Peyer's patch (tissue), 4 donors: ENCODE data around the gene SUGP2. TPM values are rescaled to one million over a fixed set of nuclear protein-coding genes. Genes with fewer than 3 reads are reported as not detected.
A peak's percentile ranks its signal among the peaks of the same experiment; 100 is the strongest.

Experiments
- DNase-seq, 3 donors: peaks; one replicate each; pipeline ENCODE4 v3.0.0-alpha.2; 2017 to 2019
- H3K27ac ChIP-seq, 4 donors: fragments of 200-600 bp; sonication (generic); one replicate each; pipeline ENCODE4 v1.5.1; 2016 to 2019
- H3K27me3 ChIP-seq, 2 donors: fragments of 200-600 bp; sonication (generic); one replicate each; pipeline ENCODE4 v1.5.1; 2019
- H3K36me3 ChIP-seq, 3 donors: fragments of 200-600 bp; sonication (generic); one replicate each; pipeline ENCODE4 v1.5.1; 2016 to 2019
- H3K4me1 ChIP-seq, 4 donors: fragments of 200-600 bp; sonication (generic); one replicate each; pipeline ENCODE4 v1.5.1; 2016 to 2019
- H3K4me3 ChIP-seq, 4 donors: fragments of 200-600 bp; sonication (generic); 1 replicate in 3 of 4; 2 replicates in 1 of 4; pipeline ENCODE4 v1.5.1; 2016 to 2019; ENCODE audit warnings: mild to moderate bottlenecking in 1 of 4
- H3K9me3 ChIP-seq, 4 donors: fragments of 200-600 bp; sonication (generic); one replicate each; pipeline ENCODE4 v1.5.1; 2016 to 2019; ENCODE audit warnings: mild to moderate bottlenecking in 1 of 4
- POLR2A ChIP-seq, 2 donors: fragments of 450-650 bp; IDR thresholded peaks; one replicate each; pipeline ENCODE4 v1.5.1; 2017; ENCODE audit warnings: antibody characterized with exemption in 2 of 2, mild to moderate bottlenecking in 2 of 2, moderate library complexity in 2 of 2
- total RNA-seq, 4 donors: library from RNA; depleted of rRNA; stranded (reverse); fragments of >200 nt; gene quantifications; one replicate each; pipeline ENCODE4 v1.1.0, GENCODE V29; 2016
- TF ChIP-seq, protein P1 (sequence below), 6 experiments: fragments of 450-650 bp in 4 of 6; fragments of 200-600 bp in 2 of 6; sonication (generic) in 1 of 6; IDR thresholded peaks; one replicate each; pipeline ENCODE4 v1.5.1; 2017 to 2019; ENCODE audit warnings: antibody characterized with exemption in 6 of 6, mild to moderate bottlenecking in 3 of 6, moderate library complexity in 1 of 6

Gene SUGP2
- total RNA-seq, 4 donors from 2014 or later: 32.9 to 157 (median 75.8) TPM

DNA sequence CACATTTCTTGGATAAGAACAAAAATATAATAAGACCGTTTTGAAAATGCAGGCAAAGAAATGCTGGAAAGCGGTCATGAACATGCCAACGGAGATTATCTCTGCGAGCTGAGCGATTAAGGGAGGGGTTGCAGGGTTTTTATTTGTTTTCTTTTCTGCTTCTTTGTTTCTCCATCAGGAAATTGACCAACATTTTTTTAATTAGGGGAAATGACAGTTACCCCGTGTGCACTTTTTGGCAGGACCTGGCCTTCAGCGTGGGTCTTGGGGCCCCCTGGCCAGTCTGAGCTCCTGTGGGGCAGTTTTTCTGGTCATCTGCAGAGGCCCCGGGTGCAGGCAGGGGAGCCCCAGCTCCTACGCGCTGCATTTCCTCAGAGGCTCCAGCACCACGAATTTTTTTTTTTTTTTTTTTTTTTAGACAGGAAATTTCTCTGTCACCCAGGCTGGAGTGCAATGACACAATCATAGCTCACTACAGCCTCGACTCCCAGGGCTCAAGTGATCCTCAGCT, 61.0 kb downstream of the SUGP2 start:
- H3K4me1 ChIP-seq: peaks cover 0 to 7% (median 0%) of the 10 kb centered on the region in 4 donors
- H3K4me3 ChIP-seq: no peak overlapping the region
- no peak for TF ChIP-seq POLR2A (IDR thresholded peaks at IDR 0.05)
- no peaks in the 10 kb centered on the region for H3K9me3 ChIP-seq
- no peaks in the 10 kb centered on the region for H3K27me3 ChIP-seq
- no peak overlapping the region for H3K27ac ChIP-seq
- no peaks in the 10 kb centered on the region for H3K36me3 ChIP-seq
- DNase-seq: no peak

DNA sequence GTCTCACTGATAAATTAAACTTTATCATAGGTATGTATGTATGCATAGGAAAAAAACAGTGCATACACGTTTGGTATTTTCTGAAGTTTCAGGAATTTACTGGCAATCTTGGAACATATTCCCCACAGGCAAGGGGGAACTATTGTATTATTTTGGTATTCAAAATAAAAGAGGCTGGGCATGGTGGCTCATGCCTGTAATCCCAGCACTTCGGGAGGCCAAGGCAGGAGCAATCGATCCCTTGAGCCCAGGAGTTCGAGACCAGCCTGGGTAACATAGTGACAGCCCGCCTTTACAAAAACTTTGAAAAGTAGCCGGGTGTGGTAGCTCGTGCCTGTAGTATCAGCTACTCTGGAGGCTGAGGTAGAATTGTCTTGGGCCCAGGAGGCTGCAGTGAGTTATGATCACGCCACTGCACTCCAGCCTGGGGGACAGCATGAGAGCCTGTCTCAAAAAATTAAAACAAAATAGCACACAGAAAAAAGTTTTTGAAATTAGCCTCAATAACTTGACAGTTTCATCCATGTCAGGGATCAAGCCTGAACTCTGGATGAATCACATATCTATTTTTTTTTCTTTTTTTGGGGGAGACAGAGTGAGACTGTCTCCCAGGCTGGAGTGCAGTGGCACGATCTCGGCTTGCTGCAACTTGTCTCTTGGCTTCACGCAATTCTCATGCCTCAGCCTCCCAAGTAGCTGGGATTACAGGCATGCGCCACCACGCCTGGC, 63.2 kb downstream of the SUGP2 start:
- H3K4me1 ChIP-seq: peaks cover 0 to 7% (median 0%) of the 10 kb centered on the region in 4 donors
- DNase-seq: no peak
- no peaks in the 10 kb centered on the region for H3K27me3 ChIP-seq
- H3K27ac ChIP-seq: no peak overlapping the region
- no peaks in the 10 kb centered on the region for H3K36me3 ChIP-seq
- H3K9me3 ChIP-seq: no peaks in the 10 kb centered on the region
- no peak for TF ChIP-seq POLR2A (IDR thresholded peaks at IDR 0.05)
- no peak overlapping the region for H3K4me3 ChIP-seq

DNA sequence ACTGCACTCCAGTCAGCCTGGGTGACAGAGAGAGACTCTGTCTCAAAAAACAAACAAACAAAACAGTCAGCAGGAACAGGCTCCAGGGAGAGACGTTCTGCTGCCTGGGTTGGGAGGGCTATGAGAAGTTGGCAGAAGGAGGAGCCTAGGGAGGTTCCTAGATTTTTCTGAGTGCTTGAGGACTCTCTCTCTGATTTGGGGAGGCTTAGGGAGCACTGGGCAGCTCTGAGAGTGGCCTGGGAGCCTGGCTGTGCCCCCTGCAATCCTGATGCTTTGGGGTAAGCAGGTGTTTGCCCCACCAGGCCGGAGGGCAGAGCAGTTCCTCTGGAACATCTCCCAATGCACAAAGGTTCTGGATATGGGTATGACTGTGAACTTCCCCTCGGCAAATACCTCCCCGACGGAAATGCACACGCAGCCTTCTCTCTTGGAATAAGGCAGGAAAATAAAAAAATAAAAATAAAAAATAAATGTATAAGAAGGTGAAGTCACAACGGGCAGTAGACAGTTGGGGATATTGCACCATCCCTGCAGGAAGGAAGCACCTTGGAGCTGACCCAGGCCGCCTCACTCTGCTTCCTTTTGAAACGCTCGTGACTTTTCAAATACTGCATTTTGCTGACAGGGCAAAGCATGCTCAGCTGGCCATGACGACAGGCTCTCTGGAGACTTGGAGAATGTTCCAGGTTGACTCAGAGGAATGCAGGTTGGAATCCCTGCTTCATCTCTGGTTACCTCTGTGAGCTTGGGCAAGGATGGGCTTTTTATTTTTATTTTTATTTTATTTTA, 65.8 kb downstream of the SUGP2 start:
- Histone ChIP-seq H3K27ac (peak overlapping the region in 3 of 4 donors; percentile 17 to 43 (median 34)), H3K9me3 (no peaks in the 10 kb centered on the region), H3K36me3 (no peaks in the 10 kb centered on the region), H3K27me3 (no peaks in the 10 kb centered on the region), H3K4me1 (peaks cover 0 to 7% (median 0%) of the 10 kb centered on the region in 4 donors), H3K4me3 (no peak overlapping the region)
- DNase-seq: peak in 1 of 3 donors; percentile 67
- TF ChIP-seq, protein P1, sequence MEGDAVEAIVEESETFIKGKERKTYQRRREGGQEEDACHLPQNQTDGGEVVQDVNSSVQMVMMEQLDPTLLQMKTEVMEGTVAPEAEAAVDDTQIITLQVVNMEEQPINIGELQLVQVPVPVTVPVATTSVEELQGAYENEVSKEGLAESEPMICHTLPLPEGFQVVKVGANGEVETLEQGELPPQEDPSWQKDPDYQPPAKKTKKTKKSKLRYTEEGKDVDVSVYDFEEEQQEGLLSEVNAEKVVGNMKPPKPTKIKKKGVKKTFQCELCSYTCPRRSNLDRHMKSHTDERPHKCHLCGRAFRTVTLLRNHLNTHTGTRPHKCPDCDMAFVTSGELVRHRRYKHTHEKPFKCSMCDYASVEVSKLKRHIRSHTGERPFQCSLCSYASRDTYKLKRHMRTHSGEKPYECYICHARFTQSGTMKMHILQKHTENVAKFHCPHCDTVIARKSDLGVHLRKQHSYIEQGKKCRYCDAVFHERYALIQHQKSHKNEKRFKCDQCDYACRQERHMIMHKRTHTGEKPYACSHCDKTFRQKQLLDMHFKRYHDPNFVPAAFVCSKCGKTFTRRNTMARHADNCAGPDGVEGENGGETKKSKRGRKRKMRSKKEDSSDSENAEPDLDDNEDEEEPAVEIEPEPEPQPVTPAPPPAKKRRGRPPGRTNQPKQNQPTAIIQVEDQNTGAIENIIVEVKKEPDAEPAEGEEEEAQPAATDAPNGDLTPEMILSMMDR (IDR thresholded peaks at IDR 0.05): no peak
- TF ChIP-seq POLR2A (IDR thresholded peaks at IDR 0.05): no peak

DNA sequence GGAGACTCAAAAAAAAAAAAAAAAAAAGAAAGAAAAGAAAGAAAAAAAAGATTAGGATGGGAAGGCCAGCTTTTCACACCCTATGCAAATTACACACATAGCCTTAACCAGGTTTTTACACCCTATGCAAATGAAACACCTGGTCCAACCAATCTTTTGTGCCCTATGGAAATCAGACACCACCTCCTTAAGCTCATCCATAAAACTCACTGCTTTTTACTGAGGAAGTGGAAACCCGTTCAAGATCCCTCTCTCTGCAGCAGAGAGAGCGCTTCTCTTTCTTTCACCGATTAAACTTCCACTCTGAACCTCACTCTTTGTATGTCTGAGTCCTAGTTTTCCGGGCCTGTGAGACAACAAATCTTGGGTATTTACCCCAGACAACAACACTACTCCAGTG, 67.0 kb downstream of the SUGP2 start:
- no peak for DNase-seq
- H3K4me3 ChIP-seq: no peak overlapping the region
- H3K36me3 ChIP-seq: no peaks in the 10 kb centered on the region
- H3K4me1 ChIP-seq: peaks cover 0 to 7% (median 0%) of the 10 kb centered on the region in 4 donors
- no peak overlapping the region for H3K27ac ChIP-seq
- no peak for TF ChIP-seq POLR2A (IDR thresholded peaks at IDR 0.05)
- TF ChIP-seq, protein P1 (IDR thresholded peaks at IDR 0.05): no peak
- no peaks in the 10 kb centered on the region for H3K9me3 ChIP-seq
- H3K27me3 ChIP-seq: no peaks in the 10 kb centered on the region

DNA sequence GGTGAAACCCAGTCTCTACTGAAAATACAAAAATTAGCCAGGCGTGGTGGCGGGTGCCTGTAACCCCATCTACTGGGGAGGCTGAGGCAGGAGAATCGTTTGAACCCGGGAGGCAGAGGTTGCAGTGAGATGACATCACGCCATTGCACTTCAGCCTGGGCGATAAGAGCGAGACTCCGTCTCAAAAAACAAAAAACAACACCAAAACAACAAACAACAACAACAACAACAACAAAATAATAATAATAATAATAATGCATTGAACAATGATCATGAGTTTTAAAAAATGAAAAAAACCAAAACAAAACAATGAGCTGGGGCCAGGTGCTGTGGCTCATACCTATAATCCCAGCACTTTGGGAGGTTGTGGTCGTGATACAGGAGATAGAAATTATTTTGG, 69.2 kb downstream of the SUGP2 start:
- TF ChIP-seq POLR2A (IDR thresholded peaks at IDR 0.05): no peak
- TF ChIP-seq, protein P1 (IDR thresholded peaks at IDR 0.05): no peak
- no peaks in the 10 kb centered on the region for H3K4me1 ChIP-seq
- H3K4me3 ChIP-seq: no peak overlapping the region
- H3K27me3 ChIP-seq: no peaks in the 10 kb centered on the region
- no peak overlapping the region for H3K27ac ChIP-seq
- H3K36me3 ChIP-seq: no peaks in the 10 kb centered on the region
- no peaks in the 10 kb centered on the region for H3K9me3 ChIP-seq
- DNase-seq: no peak

DNA sequence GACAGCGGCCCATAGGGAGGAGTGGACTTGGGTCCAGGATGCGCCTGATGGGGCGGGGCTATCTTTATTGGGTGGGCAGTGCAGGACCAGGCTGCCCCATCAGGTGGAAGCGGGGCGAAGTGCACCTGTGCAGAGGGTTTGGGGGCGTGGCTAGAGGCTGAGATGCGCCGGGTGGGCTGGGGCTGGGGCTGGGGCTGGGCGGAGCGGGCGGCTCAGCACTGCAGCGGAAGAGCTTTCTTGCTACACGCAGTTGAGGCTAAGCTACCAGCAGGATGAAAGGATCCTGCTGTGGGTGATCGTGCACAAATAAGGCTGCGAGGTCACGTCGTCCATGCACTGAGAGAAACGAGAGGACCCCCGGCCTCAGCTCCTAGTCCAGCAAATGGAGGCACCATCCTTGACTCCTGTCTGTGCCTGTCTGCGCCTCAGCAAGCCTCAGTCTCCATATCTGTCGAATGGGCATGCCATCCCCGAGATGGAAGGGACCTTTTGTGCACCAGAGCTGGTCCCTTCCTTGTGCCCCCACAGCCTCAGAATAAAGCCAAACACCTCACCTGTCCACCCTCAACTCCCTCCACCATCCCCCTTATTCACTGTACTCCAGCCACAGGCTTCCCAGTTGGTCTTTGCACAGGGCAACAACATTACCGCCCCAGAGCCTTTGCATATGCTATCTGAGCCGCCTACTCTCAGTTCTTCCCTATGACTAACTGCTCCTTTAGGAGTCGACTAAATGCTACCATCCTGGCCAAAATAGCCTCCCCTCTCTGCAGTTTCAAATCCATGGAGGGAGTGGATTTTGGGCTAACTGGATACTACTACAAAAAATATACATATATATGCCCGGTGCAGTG, 71.3 kb downstream of the SUGP2 start:
- Histone ChIP-seq H3K4me1 (no peaks in the 10 kb centered on the region), H3K27me3 (no peaks in the 10 kb centered on the region), H3K9me3 (no peaks in the 10 kb centered on the region), H3K27ac (no peak overlapping the region), H3K36me3 (no peaks in the 10 kb centered on the region), H3K4me3 (no peak overlapping the region)
- DNase-seq: no peak
- TF ChIP-seq POLR2A (IDR thresholded peaks at IDR 0.05): no peak
- TF ChIP-seq, protein P1 (IDR thresholded peaks at IDR 0.05): no peak
